ENCODE results near the gene PPM1H. TPM values are rescaled to one million over a fixed set of nuclear protein-coding genes. Genes with fewer than 3 reads are reported as not detected.

PPM1H gene
- total RNA-seq, 1 donor from 2014 or later, result 8.3 TPM

DNA sequence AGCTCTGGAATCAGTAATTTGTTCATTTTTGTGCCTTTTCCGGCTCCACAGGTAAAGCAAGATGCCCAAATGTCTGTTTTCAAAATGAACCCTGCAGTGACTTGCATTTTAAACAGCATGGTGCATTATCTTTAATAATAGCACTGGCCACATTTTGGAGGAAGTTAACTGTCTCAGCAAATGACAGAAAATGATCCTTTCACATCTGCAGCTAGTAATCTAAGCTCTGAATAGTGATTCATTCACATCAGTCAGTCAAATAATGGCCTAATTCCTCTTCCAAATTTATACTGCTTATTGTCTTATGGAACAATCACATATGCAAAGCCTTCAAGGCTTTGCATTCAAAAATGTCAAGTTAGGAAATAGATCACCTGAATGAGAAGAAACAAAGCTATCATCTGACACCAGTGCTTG, 75.6 kb downstream of the PPM1H start:
- no peak for DNase-seq (ENCODE audit: missing footprints)
- intact Hi-C loops (cut with DNase I), result no loop called here
- no peak for ATAC-seq

DNA sequence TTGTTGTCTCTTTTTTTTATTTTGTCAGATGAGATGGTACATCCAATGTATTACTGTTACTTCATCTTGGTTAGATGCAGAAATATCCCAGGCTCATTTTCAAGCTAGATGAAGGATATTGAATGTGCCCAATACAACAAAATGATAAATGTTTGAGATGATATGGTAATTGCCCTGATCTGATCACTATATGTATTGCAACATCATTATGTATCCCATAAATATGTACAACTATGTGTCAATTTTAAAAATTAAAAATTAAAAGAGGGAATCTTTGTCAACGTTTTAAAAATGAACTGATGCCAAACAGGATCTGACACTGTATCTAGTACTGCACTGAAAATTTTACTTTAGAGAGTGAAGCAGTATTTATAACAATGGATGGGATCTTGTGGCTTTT, 78.5 kb downstream of the PPM1H start:
- ATAC-seq (no peak), DNase-seq (ENCODE audit: missing footprints) (no peak)
- intact Hi-C loops (cut with DNase I), result no loop called here

DNA sequence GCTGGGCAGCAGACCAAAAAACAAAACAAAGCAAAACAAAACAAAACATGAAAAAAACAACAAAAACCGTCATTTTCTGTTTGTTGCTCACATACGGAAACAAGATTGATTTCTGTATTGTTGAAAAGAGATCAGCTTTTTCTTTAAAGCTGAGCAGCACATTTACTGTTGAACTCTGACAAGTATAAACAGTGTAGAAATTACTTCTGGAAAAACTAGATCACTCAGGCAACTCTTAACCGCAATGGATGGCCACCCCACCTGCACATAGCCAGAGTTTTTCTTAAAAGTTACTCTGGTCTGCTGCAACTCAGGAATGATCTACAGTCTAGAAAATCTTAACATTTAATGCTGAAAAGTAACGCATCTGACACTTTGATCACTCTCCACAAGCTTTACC, 80.9 kb downstream of the PPM1H start:
- intact Hi-C loops (cut with DNase I), result no loop called here
- ATAC-seq, result no peak
- no peak for DNase-seq (ENCODE audit: missing footprints)

DNA sequence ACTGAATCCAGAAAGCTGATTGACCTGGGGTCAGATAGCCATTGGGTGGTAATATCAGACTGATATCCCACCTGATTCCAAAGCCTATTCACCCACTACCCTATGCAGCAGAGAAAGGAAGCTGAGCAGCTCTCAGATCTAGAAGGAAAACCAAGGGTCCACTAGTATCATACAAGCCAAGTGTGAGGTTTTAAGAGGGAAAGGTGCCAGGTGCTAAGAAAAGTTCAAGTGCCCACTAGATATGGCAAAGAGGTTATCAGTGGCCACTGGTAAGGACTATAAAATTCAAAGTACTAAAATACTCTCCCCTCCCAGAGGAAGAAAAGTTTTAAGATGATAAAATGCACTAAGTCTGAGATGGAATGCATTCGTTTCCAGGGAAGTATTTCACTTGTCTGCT, 85.6 kb downstream of the PPM1H start:
- intact Hi-C loops (cut with DNase I), result no loop called here
- no peak for ATAC-seq
- no peak for DNase-seq (ENCODE audit: missing footprints)

DNA sequence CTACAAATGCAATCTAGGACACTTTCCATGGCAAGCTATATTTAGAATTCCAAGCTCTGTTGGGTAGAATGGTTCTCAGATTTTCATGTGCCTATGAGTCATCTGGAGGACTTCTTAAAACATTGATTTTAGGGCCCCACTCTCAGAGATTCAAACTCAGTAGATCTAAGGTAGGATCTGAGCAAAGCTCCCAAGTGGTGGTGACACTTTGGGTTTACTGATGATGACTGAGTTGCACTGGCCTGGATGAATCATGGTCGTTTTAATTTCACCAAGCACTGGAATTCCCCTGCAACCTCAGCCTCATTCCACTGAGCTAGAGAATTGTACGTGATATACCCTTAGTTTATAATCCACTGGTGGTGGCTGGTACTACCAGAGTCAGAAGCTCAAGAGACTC, 86.5 kb downstream of the PPM1H start:
- intact Hi-C loops (cut with DNase I), result no loop called here
- DNase-seq (ENCODE audit: missing footprints) (no peak), ATAC-seq (no peak)

DNA sequence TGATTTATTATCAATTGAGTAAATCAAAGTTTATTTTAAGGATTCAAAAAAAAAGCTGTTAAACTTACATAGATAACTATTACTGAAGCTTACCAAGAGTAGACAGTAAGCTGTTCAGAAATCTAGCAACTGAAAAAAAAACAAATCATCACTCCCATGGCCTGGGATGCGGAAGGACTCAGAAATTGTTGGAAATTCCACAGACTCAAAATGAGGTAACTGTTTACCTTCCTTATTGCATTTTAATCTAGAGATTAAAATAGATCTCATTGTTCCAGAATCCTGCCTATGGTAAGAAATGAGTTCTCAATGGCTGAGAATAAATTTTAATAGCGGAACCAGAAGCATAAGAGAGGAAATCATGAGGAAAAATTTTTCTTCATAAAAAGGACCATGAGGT, 87.2 kb downstream of the PPM1H start:
- intact Hi-C loops (cut with DNase I), result no loop called here
- no peak for DNase-seq (ENCODE audit: missing footprints)
- ATAC-seq, result no peak

DNA sequence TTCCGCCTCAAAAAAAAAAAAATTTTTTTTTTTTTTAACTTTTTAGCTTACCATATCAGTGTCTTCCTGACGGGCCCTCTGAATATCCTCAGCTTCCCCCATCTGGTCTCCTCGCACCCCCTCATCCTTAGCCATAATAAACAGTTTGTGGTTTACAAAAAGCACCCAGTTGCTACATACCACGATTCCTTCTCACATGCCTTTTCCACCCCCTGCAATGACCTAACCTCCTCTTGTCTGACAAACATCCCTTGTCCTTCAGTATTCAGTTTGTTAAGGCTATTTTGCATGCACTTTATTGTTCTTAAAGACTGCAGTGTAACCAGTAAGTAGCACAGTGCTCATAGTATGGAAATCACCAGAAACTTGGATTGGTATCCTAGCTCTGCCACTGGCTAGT, 88.5 kb downstream of the PPM1H start:
- intact Hi-C loops (cut with DNase I), result no loop called here
- no peak for ATAC-seq

DNA sequence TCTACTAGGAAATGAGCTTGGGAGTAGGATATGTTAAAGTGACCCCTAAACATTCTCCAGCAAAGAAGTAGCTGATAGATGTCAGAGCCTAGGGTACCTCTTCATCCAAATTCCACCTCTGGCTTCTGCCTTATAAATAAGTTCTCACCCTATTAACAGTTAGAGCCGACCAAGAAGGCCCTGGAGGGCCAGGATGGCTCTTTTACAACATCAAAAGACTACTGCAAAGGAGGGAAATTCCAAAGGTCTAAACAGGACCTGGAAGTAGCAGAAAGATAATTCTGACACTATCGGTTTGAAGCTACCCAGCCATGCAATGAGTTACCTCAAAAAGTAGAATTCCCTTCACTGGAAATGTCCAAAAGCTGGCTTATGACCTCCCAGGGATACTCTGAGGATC, 90.0 kb downstream of the PPM1H start:
- intact Hi-C loops (cut with DNase I), result no loop called here
- DNase-seq (ENCODE audit: missing footprints) (no peak), ATAC-seq (no peak)

More for the DNA sequence above, 88.5 kb downstream of the PPM1H start:
- DNase-seq (ENCODE audit: missing footprints), result no peak

DNA sequence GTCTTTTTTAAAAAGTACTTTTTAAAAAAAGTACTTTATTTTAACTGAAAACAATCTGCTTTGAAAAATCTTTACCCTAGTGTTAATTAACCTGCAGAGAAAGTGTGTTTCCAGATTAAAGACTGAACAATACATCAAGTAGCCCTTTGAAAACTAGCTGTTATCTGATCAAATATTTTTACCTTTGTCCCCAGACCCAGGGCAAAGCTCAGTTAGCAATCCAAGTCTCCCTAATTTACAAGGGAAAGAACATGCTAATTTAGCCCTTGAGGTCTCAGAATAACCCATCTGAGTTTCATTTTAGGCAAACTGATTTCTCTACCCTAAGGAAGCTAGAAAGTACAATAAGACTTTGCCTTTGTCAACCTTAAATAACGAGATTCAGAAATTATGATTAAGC, 91.2 kb downstream of the PPM1H start:
- ATAC-seq (no peak), DNase-seq (ENCODE audit: missing footprints) (no peak)
- intact Hi-C loops (cut with DNase I), result no loop called here

DNA sequence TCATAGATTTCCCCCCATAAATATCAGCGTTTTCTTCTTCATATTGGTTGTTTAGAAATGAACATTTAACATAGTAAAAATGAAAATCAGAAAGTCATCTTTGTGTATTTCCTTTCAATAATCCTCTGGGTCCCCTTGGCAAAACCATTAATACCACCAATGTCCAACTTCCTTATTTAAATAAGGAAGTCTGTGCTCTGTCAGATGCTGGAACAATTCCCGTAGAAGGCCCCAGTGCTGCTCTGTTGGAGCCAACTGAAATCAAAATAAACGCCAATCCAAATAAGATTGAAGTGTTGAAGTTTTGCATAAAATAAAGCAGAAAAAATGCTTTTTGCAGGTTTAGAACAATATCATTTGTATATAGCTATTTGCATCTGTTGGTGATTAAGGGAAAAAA, 93.1 kb downstream of the PPM1H start:
- DNase-seq (ENCODE audit: missing footprints), result no peak
- intact Hi-C loops (cut with DNase I), result no loop called here
- ATAC-seq, result peak; percentile 63

DNA sequence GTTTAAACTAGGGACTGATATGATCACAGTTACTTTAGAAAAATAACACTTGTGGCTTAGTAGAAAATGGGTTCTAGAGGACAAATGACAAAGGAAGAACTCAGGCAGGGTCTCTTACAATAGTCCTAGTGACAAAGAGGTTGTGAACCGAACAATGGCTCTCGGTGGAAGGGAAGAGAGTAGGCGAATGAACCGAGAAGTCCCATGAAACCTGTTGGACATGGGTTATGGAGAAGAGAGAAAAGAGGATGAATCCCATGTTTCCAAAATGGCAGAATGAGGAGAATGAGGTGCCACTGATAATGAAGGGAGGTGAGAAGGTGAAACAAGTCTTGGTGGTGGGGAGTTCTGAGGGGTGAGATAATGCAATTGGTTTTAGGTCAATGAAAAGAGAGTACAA, 94.1 kb downstream of the PPM1H start:
- DNase-seq (ENCODE audit: missing footprints) (no peak), ATAC-seq (no peak)
- intact Hi-C loops (cut with DNase I), result no loop called here

DNA sequence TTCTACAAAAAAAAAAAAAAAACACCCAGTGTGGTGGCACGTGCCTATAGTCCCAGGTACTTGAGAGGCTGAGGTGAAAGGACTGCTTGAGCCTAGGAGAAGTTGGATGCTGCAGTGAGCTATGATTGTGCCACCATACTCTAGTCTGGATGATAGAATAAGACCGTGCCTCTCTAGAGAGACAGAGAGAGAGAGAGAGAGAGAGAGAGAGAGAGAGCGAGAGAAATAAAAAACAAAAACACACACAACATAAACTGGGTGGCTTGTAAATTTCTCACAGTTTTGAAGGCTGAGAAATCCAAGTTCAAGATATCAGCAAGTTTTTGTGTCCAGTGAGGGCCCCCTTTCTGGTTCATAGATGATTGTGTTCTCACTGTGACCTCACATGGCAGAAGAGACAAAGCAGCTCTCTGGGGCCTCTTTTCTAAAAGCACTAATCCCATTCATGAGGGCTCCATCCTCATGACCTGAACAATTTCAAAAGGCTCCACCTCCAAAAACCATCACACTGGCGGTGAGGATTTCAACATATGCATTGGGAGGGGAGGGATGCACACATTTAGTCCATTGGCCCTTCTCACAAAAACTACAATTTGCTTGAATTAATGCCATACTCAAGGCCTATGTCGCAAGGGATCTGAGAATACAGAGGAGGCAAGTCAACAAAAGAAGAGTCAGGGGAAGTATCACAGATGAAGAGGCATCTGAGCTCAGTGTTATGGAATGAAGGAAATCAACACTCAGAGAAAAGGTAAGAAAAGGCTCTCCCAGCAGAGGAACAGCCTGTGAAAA, 94.9 kb downstream of the PPM1H start:
- ATAC-seq (no peak), DNase-seq (ENCODE audit: missing footprints) (no peak)
- intact Hi-C loops (cut with DNase I), result no loop called here

DNA sequence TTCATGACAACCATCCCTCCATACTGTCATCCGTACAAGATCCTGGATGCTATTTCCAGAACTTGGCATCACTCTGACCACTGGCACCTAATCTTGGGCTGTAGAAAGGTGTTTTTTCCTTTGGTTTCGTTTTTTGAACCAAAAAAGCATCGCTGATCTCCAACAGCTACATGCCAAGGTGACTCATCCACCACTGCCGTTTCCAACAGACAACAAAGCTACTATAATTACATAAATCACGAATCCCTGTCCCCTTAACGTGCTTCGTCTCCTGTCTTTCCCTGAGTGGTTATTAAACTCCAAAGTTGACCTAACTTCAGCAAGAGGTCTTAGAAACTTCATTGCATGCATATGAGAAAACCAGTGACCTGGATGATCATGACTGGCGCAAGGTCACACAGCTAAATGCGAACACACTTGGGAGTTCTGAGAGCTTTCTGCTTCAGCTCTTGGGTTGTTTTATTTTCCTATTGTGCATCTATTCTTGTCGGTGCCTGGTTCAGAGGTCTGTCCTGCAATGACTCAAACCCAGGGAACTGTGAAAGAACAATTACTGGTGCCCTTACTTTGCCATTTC, 99.9 kb downstream of the PPM1H start:
- intact Hi-C loops (cut with DNase I), result no loop called here

DNA sequence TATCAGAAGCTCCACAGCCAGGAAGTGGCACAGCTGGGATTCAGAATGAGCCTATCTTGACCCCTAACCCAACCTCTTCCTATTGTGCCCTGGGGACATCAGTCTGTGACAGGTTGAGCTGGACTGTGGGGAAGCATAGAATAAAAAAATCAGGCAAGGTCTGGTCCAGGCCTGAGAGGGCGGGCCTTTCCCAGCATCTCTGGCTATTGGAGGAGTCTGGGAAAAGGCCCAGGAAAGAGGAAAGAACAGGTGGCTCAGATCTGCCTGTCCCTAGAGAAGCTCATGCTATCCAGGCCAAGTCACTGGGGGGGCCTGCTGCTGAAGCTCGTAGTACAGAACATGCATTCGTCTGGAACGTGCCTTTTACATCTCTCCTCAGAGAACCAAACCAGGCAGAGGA, 100.5 kb downstream of the PPM1H start:
- DNase-seq (ENCODE audit: missing footprints), result peak; percentile 80
- ATAC-seq, result peak; percentile 95
- intact Hi-C loops (cut with DNase I), result no loop called here

More for the DNA sequence above, 99.9 kb downstream of the PPM1H start:
- DNase-seq (ENCODE audit: missing footprints) (no peak), ATAC-seq (no peak)

DNA sequence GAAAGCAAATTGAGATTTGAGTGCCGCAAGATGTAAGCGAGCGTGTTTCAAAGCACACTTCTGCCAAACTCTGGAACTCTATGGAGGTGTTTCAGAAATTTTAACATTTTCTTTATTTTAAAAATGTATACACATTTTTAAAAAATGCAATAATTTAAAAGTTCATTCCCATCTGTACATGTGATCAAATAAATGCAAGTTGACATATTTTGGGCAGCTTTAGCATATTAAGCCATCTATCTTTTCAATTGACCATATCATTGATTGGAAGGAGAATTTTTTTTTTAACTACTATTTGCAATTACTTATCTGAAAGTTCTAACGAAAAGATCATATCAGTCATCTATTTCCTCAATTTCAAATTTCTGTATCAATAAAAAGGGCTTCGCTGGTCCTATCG, 101.3 kb downstream of the PPM1H start:
- intact Hi-C loops (cut with DNase I), result no loop called here
- no peak for DNase-seq (ENCODE audit: missing footprints)
- no peak for ATAC-seq

DNA sequence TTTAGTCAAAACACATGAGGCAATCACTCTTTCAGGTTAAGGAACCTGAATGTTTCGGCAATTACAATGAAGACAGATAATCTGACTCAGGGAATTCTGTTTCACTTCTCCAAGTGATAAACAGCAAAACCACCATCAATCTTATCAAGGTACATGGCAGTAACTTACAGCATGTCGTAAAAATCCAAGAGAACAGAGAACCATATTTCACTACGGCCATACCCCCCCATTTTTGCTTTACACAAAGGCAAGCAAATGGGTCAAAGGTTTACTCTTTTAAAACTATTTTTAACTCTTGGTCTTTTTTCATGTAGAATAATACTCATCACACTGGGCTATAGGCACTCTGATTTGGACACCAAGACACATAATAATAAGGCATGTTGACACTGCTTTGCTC, 102.4 kb downstream of the PPM1H start:
- no peak for DNase-seq (ENCODE audit: missing footprints)
- intact Hi-C loops (cut with DNase I), result no loop called here
- ATAC-seq, result no peak

DNA sequence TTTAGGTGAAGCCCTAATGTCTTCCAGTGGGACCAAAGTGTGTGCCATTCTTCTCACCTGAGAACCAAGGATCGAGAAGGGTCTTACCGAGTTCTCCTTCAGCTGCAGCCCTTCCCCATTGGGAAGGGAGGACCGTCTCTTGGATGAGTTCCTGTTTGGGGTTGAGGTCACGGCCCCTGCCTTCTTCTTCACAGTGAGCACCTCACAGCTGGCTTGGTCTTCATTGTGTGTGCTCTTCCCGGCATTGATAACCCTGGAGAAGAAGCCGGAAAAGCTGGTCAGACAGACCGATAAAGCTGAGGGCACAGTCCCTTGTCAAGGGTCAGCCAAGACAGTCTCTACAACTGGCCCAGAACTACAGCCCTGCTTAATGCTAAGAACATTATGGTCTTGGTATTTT, 102.9 kb downstream of the PPM1H start:
- no peak for ATAC-seq
- intact Hi-C loops (cut with DNase I), result no loop called here
- no peak for DNase-seq (ENCODE audit: missing footprints)

DNA sequence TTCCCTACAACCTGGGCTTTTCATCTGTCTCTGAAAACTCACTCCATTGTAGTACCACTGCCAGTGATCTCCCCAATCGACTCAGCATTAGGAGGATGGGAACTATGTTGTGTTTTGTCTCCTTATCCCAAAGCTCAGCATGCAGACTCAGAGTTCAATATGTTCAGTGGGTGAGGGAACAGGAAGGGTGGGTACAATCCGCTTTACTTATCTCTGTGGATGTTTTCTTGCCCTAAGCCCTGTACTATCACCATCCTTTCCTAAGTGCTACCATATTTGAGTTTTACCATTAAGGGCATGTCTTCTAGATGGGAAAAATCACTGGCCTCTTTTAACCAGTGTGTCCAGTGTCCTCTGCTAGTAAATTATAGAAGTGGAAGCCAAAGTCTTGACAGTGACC, 107.1 kb downstream of the PPM1H start:
- intact Hi-C loops (cut with DNase I), result loop anchor here (5.0 kb wide), 1 partner anchor 74 kb away; no protein-coding TSS in a partner anchor
- ATAC-seq, result no peak
- no peak for DNase-seq (ENCODE audit: missing footprints)

DNA sequence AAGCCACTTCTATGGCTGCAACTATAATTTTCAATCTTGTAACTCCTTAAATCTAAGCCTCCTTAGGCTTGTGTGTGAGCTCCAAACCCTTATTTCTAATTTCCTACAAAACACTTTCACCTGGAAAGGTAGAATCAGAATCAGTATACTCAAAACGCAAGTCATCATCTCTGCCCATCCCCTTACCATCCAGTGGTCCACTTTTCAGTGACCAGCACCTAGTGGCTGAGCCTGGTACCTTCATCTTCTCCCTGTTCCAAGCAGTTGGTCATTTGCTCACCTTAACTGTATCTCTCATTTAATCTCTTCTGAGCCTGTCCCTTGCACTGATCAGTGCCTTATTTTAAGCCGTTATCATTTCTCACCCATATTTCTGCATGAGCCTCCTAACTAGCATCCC, 107.9 kb downstream of the PPM1H start:
- no peak for ATAC-seq
- intact Hi-C loops (cut with DNase I), result loop anchor here (5.0 kb wide), 1 partner anchor 75 kb away; no protein-coding TSS in a partner anchor
- DNase-seq (ENCODE audit: missing footprints), result no peak

DNA sequence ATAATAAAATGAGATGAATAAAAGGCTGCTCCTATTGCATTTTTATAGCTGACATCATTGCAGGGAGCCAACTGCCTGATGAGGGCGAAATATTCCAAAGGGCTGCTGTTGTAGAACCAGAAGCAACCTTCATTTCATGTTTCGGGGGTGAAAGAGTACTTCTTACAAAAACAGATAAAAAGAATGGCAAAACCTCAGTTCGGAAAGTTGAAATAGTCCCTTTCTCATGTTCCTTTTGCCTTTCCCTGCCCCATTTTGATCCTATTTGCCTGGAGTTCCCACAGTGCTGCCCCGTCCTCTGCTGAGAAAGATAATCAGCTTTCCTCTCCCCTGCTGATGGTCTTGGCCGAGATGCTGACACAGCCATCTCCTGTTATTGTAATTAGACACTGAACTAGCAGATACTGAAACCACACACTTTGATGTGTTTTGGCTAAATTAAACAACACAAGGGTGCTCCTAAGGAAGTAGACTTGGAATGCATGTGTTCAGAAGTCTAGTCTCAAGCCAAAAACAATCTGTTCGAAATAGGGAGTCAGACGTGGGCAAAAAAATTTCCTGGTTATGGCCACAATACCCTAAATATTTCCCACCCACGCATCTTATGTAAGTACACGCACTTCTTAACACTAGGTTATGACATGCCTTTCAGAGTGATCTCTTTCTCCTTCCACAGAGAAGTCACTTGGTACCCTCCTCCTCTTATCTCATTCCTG, 117.2 kb downstream of the PPM1H start:
- intact Hi-C loops (cut with DNase I), result loop anchor here (5.0 kb wide), 2 partner anchors 50 to 115 kb away; no protein-coding TSS in a partner anchor
- DNase-seq (ENCODE audit: missing footprints), result no peak
- peak; percentile 62 for ATAC-seq
